ENCODE data around the gene ST7. TPM values are rescaled to one million over a fixed set of nuclear protein-coding genes. Genes with fewer than 3 reads are reported as not detected.

The ST7 gene
- total and polyA plus RNA-seq, 2 donors (not counting 3 experiments of a cell fraction or from before 2014, with no cell fraction given), result 18.6 to 24.9 TPM

- Histone ChIP-seq H3K9me1 (replicated peaks; ENCODE audit: control insufficient read depth, extremely low read depth, insufficient read depth, low read length) (no peaks in the 10 kb centered on the region), H3K36me3 (ENCODE audit: control insufficient read depth in 2 of 2, extremely low read depth in 1 of 2, insufficient read depth in 2 of 2, low read length in 2 of 2) (no peaks in the 10 kb centered on the region), H3K9me3 (replicated peaks; ENCODE audit: control insufficient read depth, insufficient read depth, low read length) (no peaks in the 10 kb centered on the region), H2AFZ (ENCODE audit: low read depth, low read length) (no peak overlapping the region), H3K27ac (ENCODE audit: insufficient read depth, low read depth, low read length) (no peak overlapping the region), H3K4me3 (replicated peaks in 1 of 3; ENCODE audit: insufficient read depth in 1 of 3, low read depth in 1 of 3, low read length in 3 of 3) (no peak overlapping the region), H3K4me2 (ENCODE audit: insufficient read depth, low read length) (no peak overlapping the region), H3K79me2 (ENCODE audit: control insufficient read depth, insufficient read depth, low read length) (no peaks in the 10 kb centered on the region), H3K4me1 (ENCODE audit: control insufficient read depth, extremely low read depth, insufficient read depth, low read length) (peaks cover 14% of the 10 kb centered on the region), H3K27me3 (ENCODE audit: control insufficient read depth in 2 of 2, insufficient read depth in 2 of 2, low read length in 2 of 2) (no peaks in the 10 kb centered on the region), H3K9ac (replicated peaks; ENCODE audit: extremely low read depth, insufficient read depth, low read length) (no peak overlapping the region), H4K20me1 (replicated peaks; ENCODE audit: control insufficient read depth, extremely low read depth, insufficient read depth, low read length) (no peaks in the 10 kb centered on the region)
- no TSS peak for BruUV-seq (replicated peaks)
- ChIA-PET POLR2A (no interaction called here), CTCF (interaction anchor here (1.5 to 2.3 kb wide), 3 partner anchors 11 to 66 kb away, joined by 3 to 7 read pairs (median 5); no protein-coding TSS in a partner anchor)
- TF ChIP-seq FOS (IDR thresholded peaks at IDR 0.05; ENCODE audit: borderline replicate concordance, insufficient read depth, low read length), result no peak
- no peak for TF ChIP-seq EZH2 (IDR thresholded peaks at IDR 0.05; ENCODE audit: borderline replicate concordance, low read depth, low read length, severe bottlenecking)
- no peak for TF ChIP-seq CTCF (IDR thresholded peaks at IDR 0.05; ENCODE audit: extremely low read depth in 1 of 2, insufficient read depth in 1 of 2, low read depth in 1 of 2, low read length in 2 of 2)
- no peak for TF ChIP-seq POLR2AphosphoS5 (IDR thresholded peaks at IDR 0.05; ENCODE audit: insufficient read depth, low read depth, low read length)
- no peak for TF ChIP-seq MAX (IDR thresholded peaks at IDR 0.05; ENCODE audit: insufficient read depth, insufficient read length)
- no peak for TF ChIP-seq GATA2 (IDR thresholded peaks at IDR 0.05; ENCODE audit: insufficient read depth, insufficient read length, low read depth, low read length)
- no peak for TF ChIP-seq JUN (IDR thresholded peaks at IDR 0.05; ENCODE audit: borderline replicate concordance, insufficient read depth, insufficient read length, low read depth)
- dilution Hi-C loops (cut with MboI; ENCODE audit: extremely low pct_ligation_motif_present, low sequenced_read_pairs) (no loop called here), intact Hi-C loops (cut with micrococcal nuclease) (no loop called here)
- FAIRE-seq (no peak), DNase-seq (ENCODE audit: low read depth, low spot score) (no peak)
Observed at GRCh38 chr7:117146511-117146910, 193.2 kb downstream of the ST7 start.

All from endothelial cell of umbilical vein (primary cell).